Hepatocyte (in vitro differentiated cells): ENCODE data around the gene ATF7IP. TPM values are rescaled to one million over a fixed set of nuclear protein-coding genes. Genes with fewer than 3 reads are reported as not detected.
"Not testable (repeated sequence)": the region's sequence is repeated elsewhere in the genome, so short reads cannot be mapped to it uniquely, and the experiment has no call there.

ENCODE experiments used
- DNase-seq: peaks from one replicate; pipeline ENCODE4 v3.0.0-alpha.2; 2016; ENCODE audit warnings: low spot score
- H2AFZ ChIP-seq: fragments of 200-600 bp; sonication (generic); 2 replicates; pipeline ENCODE4 v1.6.0; 2016; ENCODE audit warnings: antibody characterized with exemption, mild to moderate bottlenecking
- H3K27ac ChIP-seq: fragments of 200-600 bp; sonication (generic); 2 replicates; pipeline ENCODE4 v1.5.1; 2016; ENCODE audit warnings: mild to moderate bottlenecking
- H3K27me3 ChIP-seq: fragments of 200-600 bp; sonication (generic); 2 replicates; pipeline ENCODE4 v1.6.1; 2016
- H3K36me3 ChIP-seq: fragments of 200-600 bp; sonication (generic); replicated peaks from 2 replicates; pipeline ENCODE4 v1.5.1; 2016; ENCODE audit warnings: low read depth; ENCODE audit not compliant: insufficient read depth
- H3K4me1 ChIP-seq: fragments of 200-600 bp; sonication (generic); 2 replicates; pipeline ENCODE4 v1.5.1; 2016; ENCODE audit warnings: mild to moderate bottlenecking, moderate library complexity; ENCODE audit not compliant: insufficient read depth
- H3K4me2 ChIP-seq: fragments of 200-600 bp; sonication (generic); 2 replicates; pipeline ENCODE4 v1.6.0; 2016
- H3K4me3 ChIP-seq: fragments of 200-600 bp; sonication (generic); 2 replicates; pipeline ENCODE4 v1.5.1; 2016; ENCODE audit warnings: mild to moderate bottlenecking
- H3K79me2 ChIP-seq: fragments of 200-600 bp; sonication (generic); 2 replicates; pipeline ENCODE4 v1.6.0; 2017; ENCODE audit warnings: mild to moderate bottlenecking
- H3K9me2 ChIP-seq: fragments of 200-600 bp; sonication (generic); replicated peaks from 2 replicates; pipeline ENCODE4 v1.6.0; 2017; ENCODE audit warnings: mild to moderate bottlenecking; ENCODE audit not compliant: insufficient read depth
- H3K9me3 ChIP-seq: fragments of 200-600 bp; sonication (generic); 2 replicates; pipeline ENCODE4 v1.5.1; 2016; ENCODE audit warnings: low read depth, mild to moderate bottlenecking
- H4K20me1 ChIP-seq: fragments of 200-600 bp; sonication (generic); 2 replicates; pipeline ENCODE4 v1.6.0; 2016; ENCODE audit warnings: mild to moderate bottlenecking; ENCODE audit not compliant: insufficient read depth, poor library complexity, severe bottlenecking
- CTCF ChIP-seq: fragments of 200-600 bp; sonication (generic); IDR thresholded peaks from 2 replicates; pipeline ENCODE4 v1.5.1; 2016; ENCODE audit warnings: antibody characterized with exemption, mild to moderate bottlenecking; ENCODE audit not compliant: poor library complexity
- EZH2 ChIP-seq: fragments of 200-600 bp; sonication (generic); IDR thresholded peaks from 2 replicates; pipeline ENCODE4 v1.6.1; 2016; ENCODE audit warnings: antibody characterized with exemption, mild to moderate bottlenecking, borderline replicate concordance
- EZH2phosphoT487 ChIP-seq: fragments of 200-600 bp; sonication (generic); IDR thresholded peaks from one replicate; pipeline ENCODE4 v1.6.1; 2018; ENCODE audit warnings: antibody characterized with exemption, mild to moderate bottlenecking, low read depth, moderate library complexity; ENCODE audit not compliant: unreplicated experiment, severe bottlenecking
- WGBS: methylation state at CpG from one replicate; pipeline ENCODE4 v1.1.6; 2016; ENCODE audit warnings: low lambda C conversion rate; ENCODE audit errors: missing lambda C conversion rate; 5-methylcytosine and 5-hydroxymethylcytosine counted together
- polyA plus RNA-seq: library from polyadenylated mRNA; unstranded; fragments of >200 nt; fragmentation: Nextera tagmentation; extraction: Ambion mirVana; gene quantifications from 2 replicates; pipeline ENCODE4 v1.2.1, GENCODE V29; 2016
- total RNA-seq: library from RNA; depleted of rRNA; stranded (reverse); fragments of >200 nt; gene quantifications from 2 replicates; pipeline ENCODE4 v1.2.3, GENCODE V29; 2014

ATF7IP gene
- 46.4 and 52.5 TPM in 2 replicates for total RNA-seq
- polyA plus RNA-seq: 24.8 and 28.8 TPM in 2 replicates

- no peaks in the 10 kb centered on the region for H3K9me3 ChIP-seq
- no peaks in the 10 kb centered on the region for H3K9me2 ChIP-seq
- no peaks in the 10 kb centered on the region for H3K27me3 ChIP-seq
- no peaks in the 10 kb centered on the region for H3K36me3 ChIP-seq
- peak; percentile 99 for DNase-seq
- H3K79me2 ChIP-seq: peaks cover 41% of the 10 kb centered on the region
- peak within 1 kb of the TSS; percentile 43 for H2AFZ ChIP-seq
- peak within 1 kb of the TSS; percentile 94 for H3K27ac ChIP-seq
- H3K4me1 ChIP-seq: no peaks in the 10 kb centered on the region
- no peak for TF ChIP-seq EZH2phosphoT487
- TF ChIP-seq CTCF: peak; percentile 41
- no peak for TF ChIP-seq EZH2
- peak within 1 kb of the TSS; percentile 44 for H3K4me3 ChIP-seq
- no peaks in the 10 kb centered on the region for H4K20me1 ChIP-seq
- under 1% methylated on average over 55 of the region's 55 CpGs for WGBS
- peak within 1 kb of the TSS; percentile 70 for H3K4me2 ChIP-seq
Measured at GRCh38 chr12:14365294-14366208, at the start of gene ATF7IP. Gene ATF7IP, plus strand, starts transcription at chr12:14365682. Its CDS starts 58,234 bp downstream, at chr12:14423916.

GRCh38 chr12:14317362-14318146, 47.9 kb upstream of the ATF7IP start:
- Histone ChIP-seq H3K36me3 (no peaks in the 10 kb centered on the region), H3K27me3 (no peaks in the 10 kb centered on the region), H3K9me3 (no peaks in the 10 kb centered on the region), H3K9me2 (no peaks in the 10 kb centered on the region), H3K4me2 (no peak overlapping the region), H2AFZ (no peak overlapping the region), H3K4me3 (no peak overlapping the region), H3K4me1 (no peaks in the 10 kb centered on the region), H3K79me2 (no peaks in the 10 kb centered on the region), H3K27ac (no peak overlapping the region), H4K20me1 (no peaks in the 10 kb centered on the region)
- DNase-seq: no peak
- 87% methylated on average over 4 of the region's 4 CpGs for WGBS
- TF ChIP-seq EZH2phosphoT487 (no peak), CTCF (no peak), EZH2 (no peak)

GRCh38 chr12:14319704-14320427, 45.6 kb upstream of the ATF7IP start:
- 96% methylated on average over 29 of the region's 38 CpGs for WGBS
- H4K20me1 ChIP-seq, H3K4me1 ChIP-seq, H3K4me3 ChIP-seq, H3K27me3 ChIP-seq, H3K27ac ChIP-seq, H3K9me2 ChIP-seq, DNase-seq, H3K79me2 ChIP-seq, H3K9me3 ChIP-seq, H2AFZ ChIP-seq, H3K36me3 ChIP-seq, H3K4me2 ChIP-seq: not testable (repeated sequence)
